HepG2 (cell line): ENCODE results near the gene NUTF2. TPM values are rescaled to one million over a fixed set of nuclear protein-coding genes. Genes with fewer than 3 reads are reported as not detected.

Experiments used
- ERF ChIP-seq: IDR thresholded peaks from 2 replicates; pipeline ENCODE4 v1.6.1; 2018; ENCODE audit warnings: missing biosample characterization, missing genetic modification reagents
- ISL2 ChIP-seq: sonication (generic); formaldehyde crosslinking; IDR thresholded peaks from 2 replicates; pipeline ENCODE4 v1.5.0; 2020; ENCODE audit warnings: missing genetic modification reagents
- MTA3 ChIP-seq: sonication (generic); formaldehyde crosslinking; IDR thresholded peaks from 2 replicates; pipeline ENCODE4 v1.4.0; 2020; ENCODE audit warnings: missing genetic modification reagents
- PHB2 ChIP-seq: fragments of 450-650 bp; IDR thresholded peaks from 2 replicates; pipeline ENCODE4 v1.6.1; 2018; ENCODE audit not compliant: partially characterized antibody
- RBM39 ChIP-seq: fragments of 200-400 bp; formaldehyde crosslinking; IDR thresholded peaks from one replicate; pipeline ENCODE4 v1.6.1; 2018; ENCODE audit warnings: antibody characterized with exemption, mild to moderate bottlenecking, low read depth, low read length; ENCODE audit not compliant: poor library complexity, severe bottlenecking
- RXRA ChIP-seq: sonication (generic); formaldehyde crosslinking; IDR thresholded peaks from 2 replicates; pipeline ENCODE4 v1.5.1; 2020; ENCODE audit warnings: missing genetic modification reagents
- SNRNP70 ChIP-seq: fragments of 200-400 bp; formaldehyde crosslinking; IDR thresholded peaks from 2 replicates; pipeline ENCODE4 v1.6.1; 2017; ENCODE audit warnings: mild to moderate bottlenecking, low read depth, low read length, moderate library complexity
- SPEN ChIP-seq: sonication (generic); formaldehyde crosslinking; IDR thresholded peaks from 2 replicates; pipeline ENCODE4 v1.5.1; 2020; ENCODE audit warnings: low read depth, mild to moderate bottlenecking, missing genetic modification reagents
- TGIF2 ChIP-seq: IDR thresholded peaks from 2 replicates; pipeline ENCODE4 v1.6.1; 2016; ENCODE audit warnings: control low read depth, missing compliant biosample characterization
- ZBTB38 ChIP-seq: sonication (generic); formaldehyde crosslinking; IDR thresholded peaks from 2 replicates; pipeline ENCODE4 v1.5.1; 2020; ENCODE audit warnings: mild to moderate bottlenecking, missing genetic modification reagents
- ZNF326 ChIP-seq: sonication (generic); formaldehyde crosslinking; IDR thresholded peaks from 2 replicates; pipeline ENCODE4 v1.4.0; 2020; ENCODE audit warnings: missing genetic modification reagents, borderline replicate concordance
- ZNF605 ChIP-seq: sonication (generic); formaldehyde crosslinking; IDR thresholded peaks from 2 replicates; pipeline ENCODE4 v1.8.0; 2022; ENCODE audit warnings: mild to moderate bottlenecking, missing genetic modification reagents
- ZNF607 ChIP-seq: sonication (generic); formaldehyde crosslinking; IDR thresholded peaks from 2 replicates; pipeline ENCODE4 v1.5.1; 2020; ENCODE audit warnings: missing genetic modification reagents, mild to moderate bottlenecking, borderline replicate concordance
- polyA plus RNA-seq, 8 experiments: library from polyadenylated mRNA; depleted of rRNA in 3 of 8; stranded (reverse) in 7 of 8; unstranded in 1 of 8; fragments of >200 nt; fragmentation: Illumina TruSeq in 4 of 8; extraction: Trizol in 4 of 8; gene quantifications; 2 replicates each; pipeline versions ENCODE4 v1.2.1 to v1.2.3, GENCODE V29; 2011 to 2016; ENCODE audit warnings: low read depth in 4 of 8, missing spikeins in 1 of 8, mixed read lengths in 1 of 8; ENCODE audit not compliant: insufficient read depth in 1 of 8
- total RNA-seq, 5 experiments: library from RNA; depleted of rRNA; stranded (reverse); fragments of >200 nt; fragmentation: Illumina TruSeq; extraction: Trizol; gene quantifications; 2 replicates each; pipeline ENCODE4 v1.2.3, GENCODE V29; 2016; ENCODE audit warnings: low read depth in 1 of 5
- TF ChIP-seq, protein P1 (sequence below): sonication (generic); formaldehyde crosslinking; IDR thresholded peaks from 2 replicates; pipeline ENCODE4 v1.8.0; 2022; ENCODE audit warnings: missing genetic modification reagents, mild to moderate bottlenecking, borderline replicate concordance
- TF ChIP-seq, protein P2 (sequence below): sonication (generic); formaldehyde crosslinking; IDR thresholded peaks from 2 replicates; pipeline ENCODE4 v1.8.1; 2023; ENCODE audit warnings: mild to moderate bottlenecking, missing genetic modification reagents, borderline replicate concordance
- TF ChIP-seq, protein P3 (sequence below): sonication (generic); formaldehyde crosslinking; IDR thresholded peaks from 2 replicates; pipeline ENCODE4 v1.9.0; 2021; ENCODE audit warnings: mild to moderate bottlenecking, missing genetic modification reagents
- TF ChIP-seq, protein P4 (sequence below): sonication (generic); formaldehyde crosslinking; IDR thresholded peaks from 2 replicates; pipeline ENCODE4 v1.4.0; 2020; ENCODE audit warnings: mild to moderate bottlenecking, missing genetic modification reagents
- TF ChIP-seq, protein P5 (sequence below): sonication (generic); formaldehyde crosslinking; IDR thresholded peaks from 2 replicates; pipeline ENCODE4 v1.4.0; 2020; ENCODE audit warnings: low read depth, mild to moderate bottlenecking, missing genetic modification reagents

Gene NUTF2
- total and polyA plus RNA-seq, 2 of the 13 experiments (the other 11 are each of a cell fraction or from before 2014, with no cell fraction given) = 168 to 214 TPM

DNA sequence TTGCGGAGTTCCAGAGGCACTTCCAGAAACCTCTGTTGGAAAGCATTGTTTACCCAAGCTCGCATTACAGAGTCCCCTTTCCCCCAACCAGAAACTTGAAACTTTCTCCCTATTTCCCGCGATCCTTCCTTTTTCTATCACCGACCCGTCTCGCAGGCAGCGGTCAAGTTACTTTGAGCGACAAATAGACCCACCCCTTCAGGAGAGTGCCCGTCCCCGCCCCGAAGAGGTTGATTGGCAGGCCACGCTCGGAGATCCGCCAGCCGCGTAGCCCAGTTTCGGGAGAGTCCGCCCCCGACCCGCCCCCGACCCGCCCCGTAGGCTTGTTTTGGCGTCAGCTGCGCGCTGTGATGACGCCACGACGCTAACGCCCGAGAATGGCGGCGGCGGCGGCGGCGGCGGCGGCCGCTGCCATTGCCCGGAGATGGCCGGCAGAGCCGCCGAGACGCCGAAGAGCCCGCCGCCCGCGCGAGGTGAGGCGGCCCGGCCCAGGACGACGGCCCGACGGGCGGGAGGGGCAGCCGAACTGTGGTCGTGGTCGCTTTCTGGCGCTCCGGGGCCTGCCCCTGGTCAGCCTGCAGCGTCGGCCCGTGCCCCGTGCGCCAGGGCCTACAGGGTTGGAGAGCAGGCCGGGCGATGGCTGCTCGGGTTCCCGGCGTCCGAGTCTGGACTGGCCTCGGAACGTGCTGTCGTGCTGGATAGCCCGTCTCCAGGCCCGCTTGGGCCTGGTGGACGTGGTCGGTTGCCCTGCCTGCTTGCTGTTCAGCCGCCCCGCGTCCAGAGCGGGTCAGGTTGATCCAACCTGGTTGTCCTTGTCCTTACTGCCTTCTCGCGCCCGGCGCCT lies 46.4 kb downstream of the NUTF2 start, which contains the start of gene PSKH1 (continued):
- TF ChIP-seq SNRNP70 (no peak), ZNF326 (CRISPR knock-in tag) (no peak), TGIF2 (CRISPR knock-in tag) (peak; percentile 26; the same call in 1 of the 2 replicates), ZBTB38 (CRISPR knock-in tag) (peak; percentile 54; the same call in 1 of the 2 replicates), MTA3 (CRISPR knock-in tag) (no peak), ZNF607 (CRISPR knock-in tag) (peak; percentile 72; the same call in 1 of the 2 replicates), RBM39 (peak; percentile 77), ZNF605 (CRISPR knock-in tag) (peak; percentile 77), PHB2 (no peak), ERF (CRISPR knock-in tag) (peak; percentile 22), SPEN (CRISPR knock-in tag) (peak; percentile 75; the same call in 1 of the 2 replicates), RXRA (CRISPR knock-in tag) (no peak), ISL2 (no peak; the same call in 1 of the 2 replicates)
- TF ChIP-seq, protein P1, sequence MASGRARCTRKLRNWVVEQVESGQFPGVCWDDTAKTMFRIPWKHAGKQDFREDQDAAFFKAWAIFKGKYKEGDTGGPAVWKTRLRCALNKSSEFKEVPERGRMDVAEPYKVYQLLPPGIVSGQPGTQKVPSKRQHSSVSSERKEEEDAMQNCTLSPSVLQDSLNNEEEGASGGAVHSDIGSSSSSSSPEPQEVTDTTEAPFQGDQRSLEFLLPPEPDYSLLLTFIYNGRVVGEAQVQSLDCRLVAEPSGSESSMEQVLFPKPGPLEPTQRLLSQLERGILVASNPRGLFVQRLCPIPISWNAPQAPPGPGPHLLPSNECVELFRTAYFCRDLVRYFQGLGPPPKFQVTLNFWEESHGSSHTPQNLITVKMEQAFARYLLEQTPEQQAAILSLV (CRISPR knock-in tag) = no peak
- TF ChIP-seq, protein P2, sequence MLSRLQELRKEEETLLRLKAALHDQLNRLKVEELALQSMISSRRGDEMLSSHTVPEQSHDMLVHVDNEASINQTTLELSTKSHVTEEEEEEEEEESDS (CRISPR knock-in tag) = peak; percentile 13; the same call in 1 of the 2 replicates
- TF ChIP-seq, protein P3, sequence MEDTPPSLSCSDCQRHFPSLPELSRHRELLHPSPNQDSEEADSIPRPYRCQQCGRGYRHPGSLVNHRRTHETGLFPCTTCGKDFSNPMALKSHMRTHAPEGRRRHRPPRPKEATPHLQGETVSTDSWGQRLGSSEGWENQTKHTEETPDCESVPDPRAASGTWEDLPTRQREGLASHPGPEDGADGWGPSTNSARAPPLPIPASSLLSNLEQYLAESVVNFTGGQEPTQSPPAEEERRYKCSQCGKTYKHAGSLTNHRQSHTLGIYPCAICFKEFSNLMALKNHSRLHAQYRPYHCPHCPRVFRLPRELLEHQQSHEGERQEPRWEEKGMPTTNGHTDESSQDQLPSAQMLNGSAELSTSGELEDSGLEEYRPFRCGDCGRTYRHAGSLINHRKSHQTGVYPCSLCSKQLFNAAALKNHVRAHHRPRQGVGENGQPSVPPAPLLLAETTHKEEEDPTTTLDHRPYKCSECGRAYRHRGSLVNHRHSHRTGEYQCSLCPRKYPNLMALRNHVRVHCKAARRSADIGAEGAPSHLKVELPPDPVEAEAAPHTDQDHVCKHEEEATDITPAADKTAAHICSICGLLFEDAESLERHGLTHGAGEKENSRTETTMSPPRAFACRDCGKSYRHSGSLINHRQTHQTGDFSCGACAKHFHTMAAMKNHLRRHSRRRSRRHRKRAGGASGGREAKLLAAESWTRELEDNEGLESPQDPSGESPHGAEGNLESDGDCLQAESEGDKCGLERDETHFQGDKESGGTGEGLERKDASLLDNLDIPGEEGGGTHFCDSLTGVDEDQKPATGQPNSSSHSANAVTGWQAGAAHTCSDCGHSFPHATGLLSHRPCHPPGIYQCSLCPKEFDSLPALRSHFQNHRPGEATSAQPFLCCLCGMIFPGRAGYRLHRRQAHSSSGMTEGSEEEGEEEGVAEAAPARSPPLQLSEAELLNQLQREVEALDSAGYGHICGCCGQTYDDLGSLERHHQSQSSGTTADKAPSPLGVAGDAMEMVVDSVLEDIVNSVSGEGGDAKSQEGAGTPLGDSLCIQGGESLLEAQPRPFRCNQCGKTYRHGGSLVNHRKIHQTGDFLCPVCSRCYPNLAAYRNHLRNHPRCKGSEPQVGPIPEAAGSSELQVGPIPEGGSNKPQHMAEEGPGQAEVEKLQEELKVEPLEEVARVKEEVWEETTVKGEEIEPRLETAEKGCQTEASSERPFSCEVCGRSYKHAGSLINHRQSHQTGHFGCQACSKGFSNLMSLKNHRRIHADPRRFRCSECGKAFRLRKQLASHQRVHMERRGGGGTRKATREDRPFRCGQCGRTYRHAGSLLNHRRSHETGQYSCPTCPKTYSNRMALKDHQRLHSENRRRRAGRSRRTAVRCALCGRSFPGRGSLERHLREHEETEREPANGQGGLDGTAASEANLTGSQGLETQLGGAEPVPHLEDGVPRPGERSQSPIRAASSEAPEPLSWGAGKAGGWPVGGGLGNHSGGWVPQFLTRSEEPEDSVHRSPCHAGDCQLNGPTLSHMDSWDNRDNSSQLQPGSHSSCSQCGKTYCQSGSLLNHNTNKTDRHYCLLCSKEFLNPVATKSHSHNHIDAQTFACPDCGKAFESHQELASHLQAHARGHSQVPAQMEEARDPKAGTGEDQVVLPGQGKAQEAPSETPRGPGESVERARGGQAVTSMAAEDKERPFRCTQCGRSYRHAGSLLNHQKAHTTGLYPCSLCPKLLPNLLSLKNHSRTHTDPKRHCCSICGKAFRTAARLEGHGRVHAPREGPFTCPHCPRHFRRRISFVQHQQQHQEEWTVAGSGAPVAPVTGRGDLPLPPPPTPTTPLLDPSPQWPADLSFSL (CRISPR knock-in tag) = no peak
- TF ChIP-seq, protein P4, sequence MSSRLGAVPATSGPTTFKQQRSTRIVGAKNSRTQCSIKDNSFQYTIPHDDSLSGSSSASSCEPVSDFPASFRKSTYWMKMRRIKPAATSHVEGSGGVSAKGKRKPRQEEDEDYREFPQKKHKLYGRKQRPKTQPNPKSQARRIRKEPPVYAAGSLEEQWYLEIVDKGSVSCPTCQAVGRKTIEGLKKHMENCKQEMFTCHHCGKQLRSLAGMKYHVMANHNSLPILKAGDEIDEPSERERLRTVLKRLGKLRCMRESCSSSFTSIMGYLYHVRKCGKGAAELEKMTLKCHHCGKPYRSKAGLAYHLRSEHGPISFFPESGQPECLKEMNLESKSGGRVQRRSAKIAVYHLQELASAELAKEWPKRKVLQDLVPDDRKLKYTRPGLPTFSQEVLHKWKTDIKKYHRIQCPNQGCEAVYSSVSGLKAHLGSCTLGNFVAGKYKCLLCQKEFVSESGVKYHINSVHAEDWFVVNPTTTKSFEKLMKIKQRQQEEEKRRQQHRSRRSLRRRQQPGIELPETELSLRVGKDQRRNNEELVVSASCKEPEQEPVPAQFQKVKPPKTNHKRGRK = no peak
- TF ChIP-seq, protein P5, sequence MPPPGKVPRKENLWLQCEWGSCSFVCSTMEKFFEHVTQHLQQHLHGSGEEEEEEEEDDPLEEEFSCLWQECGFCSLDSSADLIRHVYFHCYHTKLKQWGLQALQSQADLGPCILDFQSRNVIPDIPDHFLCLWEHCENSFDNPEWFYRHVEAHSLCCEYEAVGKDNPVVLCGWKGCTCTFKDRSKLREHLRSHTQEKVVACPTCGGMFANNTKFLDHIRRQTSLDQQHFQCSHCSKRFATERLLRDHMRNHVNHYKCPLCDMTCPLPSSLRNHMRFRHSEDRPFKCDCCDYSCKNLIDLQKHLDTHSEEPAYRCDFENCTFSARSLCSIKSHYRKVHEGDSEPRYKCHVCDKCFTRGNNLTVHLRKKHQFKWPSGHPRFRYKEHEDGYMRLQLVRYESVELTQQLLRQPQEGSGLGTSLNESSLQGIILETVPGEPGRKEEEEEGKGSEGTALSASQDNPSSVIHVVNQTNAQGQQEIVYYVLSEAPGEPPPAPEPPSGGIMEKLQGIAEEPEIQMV (CRISPR knock-in tag) = 0 out of 2 replicates have a peak, but pooled peaks have one; percentile 58
